Keratinocyte (primary cell): Measurements from ENCODE around the gene FHIT. TPM values are rescaled to one million over a fixed set of nuclear protein-coding genes. Genes with fewer than 3 reads are reported as not detected.

Source experiments
- DNase-seq: peaks from one replicate; pipeline ENCODE4 v3.0.0-alpha.2; 2011; ENCODE audit warnings: low read depth, missing footprints, low spot score
- FAIRE-seq: peaks from 2 replicates; lab custom pipeline; 2011; peaks lifted over from hg19 to GRCh38; lab: Jason Lieb, UNC
- H2AFZ ChIP-seq: 2 replicates; pipeline ENCODE4 v1.6.0; 2012; ENCODE audit warnings: low read length, control low read depth, inconsistent platforms; ENCODE audit not compliant: control insufficient read depth
- H3K27ac ChIP-seq: 2 replicates; pipeline ENCODE4 v1.5.1; 2011; ENCODE audit warnings: low read length; ENCODE audit not compliant: control insufficient read depth, insufficient read depth
- H3K27me3 ChIP-seq: 3 replicates; pipeline ENCODE4 v1.6.0; 2011; ENCODE audit warnings: low read length; ENCODE audit not compliant: control insufficient read depth, insufficient read depth; ENCODE audit errors: extremely low read depth
- H3K36me3 ChIP-seq, 2 experiments: 2 replicates in 1 of 2; 3 replicates in 1 of 2; pipeline ENCODE4 v1.5.1; 2011; ENCODE audit warnings: low read length in 2 of 2, mild to moderate bottlenecking in 1 of 2; ENCODE audit not compliant: control insufficient read depth in 2 of 2, insufficient read depth in 2 of 2; ENCODE audit errors: extremely low read depth in 1 of 2
- H3K4me1 ChIP-seq: 3 replicates; pipeline ENCODE4 v1.5.1; 2011; ENCODE audit warnings: low read length; ENCODE audit not compliant: control insufficient read depth, insufficient read depth; ENCODE audit errors: extremely low read depth
- H3K4me2 ChIP-seq: 3 replicates; pipeline ENCODE4 v1.6.0; 2011; ENCODE audit warnings: low read depth, low read length; ENCODE audit not compliant: control insufficient read depth, insufficient read depth; ENCODE audit errors: extremely low read depth
- H3K4me3 ChIP-seq, 3 experiments: fragments of 200-600 bp in 1 of 3; sonication (generic) in 1 of 3; 2 replicates in 2 of 3; 3 replicates in 1 of 3; pipeline ENCODE4 v1.5.1; 2011 to 2016; ENCODE audit warnings: low read length in 3 of 3, mild to moderate bottlenecking in 3 of 3, control low read depth in 2 of 3, inconsistent platforms in 1 of 3, low read depth in 1 of 3, mixed read lengths in 1 of 3, mixed run types in 1 of 3, moderate library complexity in 1 of 3; ENCODE audit not compliant: control insufficient read depth in 2 of 3, insufficient read depth in 2 of 3; ENCODE audit errors: extremely low read depth in 1 of 3
- H3K79me2 ChIP-seq: 2 replicates; pipeline ENCODE4 v1.6.0; 2012; ENCODE audit warnings: low read length; ENCODE audit not compliant: control insufficient read depth, insufficient read depth
- H3K9ac ChIP-seq: 3 replicates; pipeline ENCODE4 v1.6.0; 2011; ENCODE audit warnings: low read length; ENCODE audit not compliant: control insufficient read depth, insufficient read depth; ENCODE audit errors: extremely low read depth
- H3K9me1 ChIP-seq: 3 replicates; pipeline ENCODE4 v1.6.0; 2011; ENCODE audit warnings: low read length; ENCODE audit not compliant: control insufficient read depth, insufficient read depth; ENCODE audit errors: extremely low read depth
- H3K9me3 ChIP-seq: 2 replicates; pipeline ENCODE4 v1.5.1; 2012; ENCODE audit warnings: low read depth, low read length; ENCODE audit not compliant: control insufficient read depth
- H4K20me1 ChIP-seq: 3 replicates; pipeline ENCODE4 v1.6.0; 2011; ENCODE audit warnings: low read length; ENCODE audit not compliant: control insufficient read depth, insufficient read depth; ENCODE audit errors: extremely low read depth
- CTCF ChIP-seq, 3 experiments: IDR thresholded peaks in 1 of 3; conservative IDR thresholded peaks in 1 of 3; optimal IDR thresholded peaks in 1 of 3; 2 replicates in 2 of 3; 3 replicates in 1 of 3; pipeline versions ENCODE3 to v1.5.1; 2011; ENCODE audit warnings: low read length in 3 of 3, mild to moderate bottlenecking in 3 of 3, moderate library complexity in 2 of 3, control low read depth in 1 of 3, inconsistent platforms in 1 of 3; ENCODE audit not compliant: insufficient read depth in 2 of 3; ENCODE audit errors: extremely low read depth in 1 of 3
- EZH2 ChIP-seq: IDR thresholded peaks from one replicate; pipeline ENCODE4 v1.6.1; 2012; ENCODE audit warnings: inconsistent platforms, mild to moderate bottlenecking, low read length, moderate library complexity
- dilution Hi-C: fragments of 300-500 bp; cut with MboI; formaldehyde crosslinking; loops from one replicate; pipeline ENCODE4 v1.7.0; 2020; ENCODE audit warnings: low sequenced_read_pairs; ENCODE audit not compliant: extremely low pct_ligation_motif_present
- polyA plus RNA-seq, 5 experiments: library from polyadenylated mRNA; depleted of rRNA in 3 of 5; stranded (reverse) in 3 of 5; stranded (forward) in 1 of 5; unstranded in 1 of 5; fragments of >200 nt; gene quantifications; 1 replicate in 1 of 5; 2 replicates in 3 of 5; 3 replicates in 1 of 5; pipeline versions ENCODE4 v1.2.1 to v1.2.3, GENCODE V29; 2011 to 2012; ENCODE audit warnings: missing spikeins in 2 of 5, low read depth in 1 of 5, low replicate concordance in 1 of 5

Gene FHIT
- polyA plus RNA-seq, 1 donor (not counting 4 experiments of a cell fraction or from before 2014, with no cell fraction given): 2.2 TPM

GRCh38 chr3:60528651-60529050 lies 722.6 kb downstream of the FHIT start:
- Histone ChIP-seq H4K20me1 (no peaks in the 10 kb centered on the region), H3K79me2 (no peaks in the 10 kb centered on the region), H3K4me3 (no peak overlapping the region), H3K27me3 (no peaks in the 10 kb centered on the region), H2AFZ (no peak overlapping the region), H3K9me1 (no peaks in the 10 kb centered on the region), H3K36me3 (no peaks in the 10 kb centered on the region), H3K27ac (no peak overlapping the region), H3K9me3 (no peaks in the 10 kb centered on the region), H3K4me1 (no peaks in the 10 kb centered on the region), H3K4me2 (no peak overlapping the region), H3K9ac (no peak overlapping the region)
- FAIRE-seq (no peak), DNase-seq (no peak)
- TF ChIP-seq CTCF (optimal IDR thresholded peaks at IDR 0.05 in 1 of 3, IDR thresholded peaks at IDR 0.05 in 1 of 3, conservative IDR thresholded peaks at IDR 0.05 in 1 of 3; ENCODE audit: extremely low read depth in 1 of 3, insufficient read depth in 2 of 3, low read length in 3 of 3) (no peak), EZH2 (no peak)
- dilution Hi-C loops: no loop called here

- TF ChIP-seq CTCF (optimal IDR thresholded peaks at IDR 0.05 in 1 of 3, IDR thresholded peaks at IDR 0.05 in 1 of 3, conservative IDR thresholded peaks at IDR 0.05 in 1 of 3; ENCODE audit: extremely low read depth in 1 of 3, insufficient read depth in 2 of 3, low read length in 3 of 3) (no peak), EZH2 (no peak)
- FAIRE-seq: no peak
- dilution Hi-C loops: no loop called here
Measured at GRCh38 chr3:60523536-60523935, 727.7 kb downstream of the FHIT start.

More at GRCh38 chr3:60523536-60523935, 727.7 kb downstream of the FHIT start:
- Histone ChIP-seq H3K4me1 (no peaks in the 10 kb centered on the region), H2AFZ (no peak overlapping the region), H3K4me3 (no peak overlapping the region), H3K79me2 (no peaks in the 10 kb centered on the region), H4K20me1 (no peaks in the 10 kb centered on the region), H3K4me2 (no peak overlapping the region), H3K36me3 (no peaks in the 10 kb centered on the region), H3K27me3 (no peaks in the 10 kb centered on the region), H3K9ac (no peak overlapping the region), H3K9me3 (no peaks in the 10 kb centered on the region), H3K27ac (no peak overlapping the region), H3K9me1 (no peaks in the 10 kb centered on the region)
- no peak for DNase-seq
